Omental fat pad (tissue), 4 donors: ENCODE data around the gene CCDC137. TPM values are rescaled to one million over a fixed set of nuclear protein-coding genes. Genes with fewer than 3 reads are reported as not detected.

Source experiments
- ATAC-seq: fragments of 150-250 bp; one replicate; pipeline ENCODE4 v1.9.1; 2016; ENCODE audit warnings: mild to moderate bottlenecking, moderate library complexity; ENCODE audit not compliant: low FRiP score
- DNase-seq: peaks from one replicate; pipeline ENCODE4 v3.0.0-alpha.2; 2019; ENCODE audit warnings: low spot score
- CTCF ChIP-seq, 3 donors: fragments of 450-650 bp; IDR thresholded peaks; one replicate each; pipeline ENCODE4 v1.5.1; 2016 to 2017; ENCODE audit warnings: antibody characterized with exemption in 3 of 3, mild to moderate bottlenecking in 3 of 3, moderate library complexity in 2 of 3
- total RNA-seq, 4 donors: library from RNA; depleted of rRNA; stranded (reverse); fragments of >200 nt; gene quantifications; one replicate each; pipeline ENCODE4 v1.1.0, GENCODE V29; 2016

The CCDC137 gene
- total RNA-seq, 4 donors from 2014 or later, result 6.8 to 15.6 (median 9.4) TPM

GRCh38 chr17:81688616-81689015 lies 22.1 kb downstream of the CCDC137 start:
- ATAC-seq (no peak), DNase-seq (no peak)
- no peak for TF ChIP-seq CTCF (IDR thresholded peaks at IDR 0.05)

GRCh38 chr17:81690066-81690465 lies 23.5 kb downstream of the CCDC137 start:
- ATAC-seq (no peak), DNase-seq (no peak)
- no peak for TF ChIP-seq CTCF (IDR thresholded peaks at IDR 0.05)

- no peak for DNase-seq
- no peak for TF ChIP-seq CTCF (IDR thresholded peaks at IDR 0.05)
- ATAC-seq, result no peak
Measured at GRCh38 chr17:81690549-81690948, 24.0 kb downstream of the CCDC137 start.

- no peak for ATAC-seq
- no peak for TF ChIP-seq CTCF (IDR thresholded peaks at IDR 0.05)
- no peak for DNase-seq
Measured at GRCh38 chr17:81691196-81691595, 24.7 kb downstream of the CCDC137 start.

GRCh38 chr17:81691608-81692007 lies 25.1 kb downstream of the CCDC137 start:
- no peak for DNase-seq
- TF ChIP-seq CTCF (IDR thresholded peaks at IDR 0.05), result no peak
- no peak for ATAC-seq

GRCh38 chr17:81693509-81694210 lies 27.1 kb downstream of the CCDC137 start:
- no peak for TF ChIP-seq CTCF (IDR thresholded peaks at IDR 0.05)
- no peak for ATAC-seq
- DNase-seq, result no peak

- no peak for TF ChIP-seq CTCF (IDR thresholded peaks at IDR 0.05)
- ATAC-seq (no peak), DNase-seq (no peak)
Measured at GRCh38 chr17:81694810-81695209, 28.3 kb downstream of the CCDC137 start.
